ENCODE data around the gene TPST1.

DNA sequence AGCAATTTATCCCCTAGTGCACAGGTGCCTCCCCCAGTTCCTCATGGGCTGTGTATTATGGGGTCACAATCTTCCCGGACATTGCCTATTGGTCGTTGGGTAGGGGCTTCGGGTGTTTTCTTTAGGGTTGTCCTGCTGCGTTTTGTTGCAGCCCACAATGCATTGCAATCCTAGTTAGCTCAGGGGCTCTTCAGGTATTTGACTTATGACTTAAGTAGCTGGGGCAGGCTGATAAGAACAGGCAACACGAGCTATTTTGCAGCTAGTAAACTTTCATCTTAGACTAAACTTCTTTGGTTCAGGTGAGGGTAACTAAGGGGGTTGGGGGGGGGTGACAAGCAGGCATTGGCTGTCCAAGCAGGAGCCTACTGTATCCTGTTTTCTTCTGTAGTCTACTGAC, 158.5 kb downstream of the TPST1 start:
- TF ChIP-seq, protein P1, sequence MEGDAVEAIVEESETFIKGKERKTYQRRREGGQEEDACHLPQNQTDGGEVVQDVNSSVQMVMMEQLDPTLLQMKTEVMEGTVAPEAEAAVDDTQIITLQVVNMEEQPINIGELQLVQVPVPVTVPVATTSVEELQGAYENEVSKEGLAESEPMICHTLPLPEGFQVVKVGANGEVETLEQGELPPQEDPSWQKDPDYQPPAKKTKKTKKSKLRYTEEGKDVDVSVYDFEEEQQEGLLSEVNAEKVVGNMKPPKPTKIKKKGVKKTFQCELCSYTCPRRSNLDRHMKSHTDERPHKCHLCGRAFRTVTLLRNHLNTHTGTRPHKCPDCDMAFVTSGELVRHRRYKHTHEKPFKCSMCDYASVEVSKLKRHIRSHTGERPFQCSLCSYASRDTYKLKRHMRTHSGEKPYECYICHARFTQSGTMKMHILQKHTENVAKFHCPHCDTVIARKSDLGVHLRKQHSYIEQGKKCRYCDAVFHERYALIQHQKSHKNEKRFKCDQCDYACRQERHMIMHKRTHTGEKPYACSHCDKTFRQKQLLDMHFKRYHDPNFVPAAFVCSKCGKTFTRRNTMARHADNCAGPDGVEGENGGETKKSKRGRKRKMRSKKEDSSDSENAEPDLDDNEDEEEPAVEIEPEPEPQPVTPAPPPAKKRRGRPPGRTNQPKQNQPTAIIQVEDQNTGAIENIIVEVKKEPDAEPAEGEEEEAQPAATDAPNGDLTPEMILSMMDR (IDR thresholded peaks at IDR 0.05) = no peak
- no peak for TF ChIP-seq POLR2AphosphoS5 (IDR thresholded peaks at IDR 0.05)
